Endothelial cell of umbilical vein (primary cell): ENCODE measurements around the gene NDUFAF8. TPM values are rescaled to one million over a fixed set of nuclear protein-coding genes. Genes with fewer than 3 reads are reported as not detected.

ENCODE experiments used
- BruUV-seq: library from RNA; stranded (reverse); fragments of 400-500 nt; replicated peaks from 2 replicates; lab custom pipeline; 2021; lab: Mats Ljungman, UMichigan
- CTCF ChIA-PET: fragments of 300-600, 350-600 bp; sonication (Branson Sonifier 250); formaldehyde crosslinking; loops from one replicate; lab custom pipeline; 2021; ENCODE audit warnings: antibody characterized with exemption, inconsistent platforms; lab: Charles Lee
- POLR2A ChIA-PET: fragments of 300-600, 350-600 bp; sonication (Branson Sonifier 250); formaldehyde crosslinking; loops from one replicate; lab custom pipeline; 2021; ENCODE audit warnings: antibody characterized with exemption, inconsistent platforms; lab: Charles Lee
- DNase-seq: peaks from one replicate; pipeline ENCODE4 v3.0.0-alpha.2; 2011; ENCODE audit warnings: low read depth, low spot score
- FAIRE-seq: peaks from 2 replicates; lab custom pipeline; 2011; peaks lifted over from hg19 to GRCh38; lab: Jason Lieb, UNC
- H2AFZ ChIP-seq: 2 replicates; pipeline ENCODE4 v1.6.0; 2012; ENCODE audit warnings: low read depth, low read length, control low read depth, inconsistent platforms
- H3K27ac ChIP-seq: 2 replicates; pipeline ENCODE4 v1.5.1; 2011; ENCODE audit warnings: low read depth, mild to moderate bottlenecking, control low read depth, low read length, moderate library complexity; ENCODE audit not compliant: insufficient read depth
- H3K27me3 ChIP-seq, 2 experiments: 2 replicates each; pipeline versions ENCODE4 v1.6.0 to v1.6.1; 2011; ENCODE audit warnings: low read length in 2 of 2, mixed read lengths in 1 of 2; ENCODE audit not compliant: control insufficient read depth in 2 of 2, insufficient read depth in 2 of 2
- H3K36me3 ChIP-seq, 2 experiments: 2 replicates in 1 of 2; 3 replicates in 1 of 2; pipeline ENCODE4 v1.5.1; 2011; ENCODE audit warnings: low read length in 2 of 2, mild to moderate bottlenecking in 1 of 2, moderate library complexity in 1 of 2; ENCODE audit not compliant: control insufficient read depth in 2 of 2, insufficient read depth in 2 of 2; ENCODE audit errors: extremely low read depth in 1 of 2
- H3K4me1 ChIP-seq: 3 replicates; pipeline ENCODE4 v1.5.1; 2011; ENCODE audit warnings: mild to moderate bottlenecking, low read length; ENCODE audit not compliant: control insufficient read depth, insufficient read depth; ENCODE audit errors: extremely low read depth
- H3K4me2 ChIP-seq: 2 replicates; pipeline ENCODE4 v1.6.1; 2011; ENCODE audit warnings: low read length, control low read depth, mixed read lengths; ENCODE audit not compliant: insufficient read depth
- H3K4me3 ChIP-seq, 3 experiments: fragments of 200-600 bp in 1 of 3; sonication (generic), shearing (Covaris generic) in 1 of 3; replicated peaks in 1 of 3; 2 replicates each; pipeline ENCODE4 v1.5.1; 2011 to 2016; ENCODE audit warnings: control low read depth in 3 of 3, low read length in 3 of 3, mild to moderate bottlenecking in 2 of 3, inconsistent platforms in 1 of 3, low read depth in 1 of 3, moderate library complexity in 1 of 3; ENCODE audit not compliant: insufficient read depth in 1 of 3
- H3K79me2 ChIP-seq: 2 replicates; pipeline ENCODE4 v1.6.0; 2012; ENCODE audit warnings: low read length, inconsistent platforms; ENCODE audit not compliant: control insufficient read depth, insufficient read depth
- H3K9ac ChIP-seq: replicated peaks from 2 replicates; pipeline ENCODE3; 2011; ENCODE audit warnings: low read length, control low read depth; ENCODE audit not compliant: insufficient read depth; ENCODE audit errors: extremely low read depth
- H3K9me1 ChIP-seq: replicated peaks from 3 replicates; pipeline ENCODE4 v1.6.0; 2011; ENCODE audit warnings: mild to moderate bottlenecking, low read length; ENCODE audit not compliant: control insufficient read depth, insufficient read depth; ENCODE audit errors: extremely low read depth
- H3K9me3 ChIP-seq: replicated peaks from 2 replicates; pipeline ENCODE4 v1.5.1; 2012; ENCODE audit warnings: low read length, inconsistent platforms; ENCODE audit not compliant: control insufficient read depth, insufficient read depth
- H4K20me1 ChIP-seq: replicated peaks from 2 replicates; pipeline ENCODE3; 2011; ENCODE audit warnings: mild to moderate bottlenecking, low read length; ENCODE audit not compliant: control insufficient read depth, insufficient read depth; ENCODE audit errors: extremely low read depth
- FOS ChIP-seq: IDR thresholded peaks from 2 replicates; pipeline ENCODE4 v1.6.1; 2011; ENCODE audit warnings: mild to moderate bottlenecking, low read length, moderate library complexity, borderline replicate concordance; ENCODE audit not compliant: insufficient read depth
- GATA2 ChIP-seq: IDR thresholded peaks from 2 replicates; pipeline ENCODE4 v1.7.0; 2011; ENCODE audit warnings: low read depth, mild to moderate bottlenecking, moderate library complexity, mixed read lengths, low read length; ENCODE audit not compliant: insufficient read length, insufficient read depth
- POLR2A ChIP-seq: IDR thresholded peaks from 2 replicates; pipeline ENCODE4 v1.6.1; 2012; ENCODE audit warnings: low read depth, mild to moderate bottlenecking, control low read depth, low read length
- dilution Hi-C: fragments of 300-500 bp; cut with MboI; formaldehyde crosslinking; loops from one replicate; pipeline ENCODE4 v1.15.0; 2019; ENCODE audit warnings: low sequenced_read_pairs; ENCODE audit not compliant: extremely low pct_ligation_motif_present
- intact Hi-C: fragments of 100-400 bp; cut with micrococcal nuclease; formaldehyde crosslinking; loops from one replicate; pipeline ENCODE4 v1.10.0; 2022
- polyA plus RNA-seq, 4 experiments: library from polyadenylated mRNA; depleted of rRNA in 3 of 4; stranded (reverse) in 3 of 4; unstranded in 1 of 4; fragments of >200 nt; gene quantifications; 2 replicates each; pipeline versions ENCODE4 v1.2.1 to v1.2.3, GENCODE V29; 2011 to 2012; ENCODE audit warnings: missing spikeins in 1 of 4
- total RNA-seq: library from RNA; stranded (reverse); gene quantifications from 2 replicates; pipeline ENCODE4 v1.2.3, GENCODE V29; 2021
- TF ChIP-seq, protein P1 (sequence below): IDR thresholded peaks from 2 replicates; pipeline ENCODE4 v1.6.1; 2011; ENCODE audit not compliant: insufficient read depth, insufficient read length
- TF ChIP-seq, protein P2 (sequence below), 2 donors: IDR thresholded peaks; 1 replicate in 1 of 2; 2 replicates in 1 of 2; pipeline ENCODE4 v1.5.1; 2011; ENCODE audit warnings: low read length in 2 of 2, mild to moderate bottlenecking in 2 of 2, moderate library complexity in 2 of 2, control low read depth in 1 of 2, inconsistent platforms in 1 of 2, low read depth in 1 of 2; ENCODE audit not compliant: insufficient read depth in 1 of 2; ENCODE audit errors: extremely low read depth in 1 of 2

Gene NDUFAF8
- total and polyA plus RNA-seq, 2 donors (not counting 3 experiments of a cell fraction or from before 2014, with no cell fraction given) = 61.5 to 83.9 TPM

DNA sequence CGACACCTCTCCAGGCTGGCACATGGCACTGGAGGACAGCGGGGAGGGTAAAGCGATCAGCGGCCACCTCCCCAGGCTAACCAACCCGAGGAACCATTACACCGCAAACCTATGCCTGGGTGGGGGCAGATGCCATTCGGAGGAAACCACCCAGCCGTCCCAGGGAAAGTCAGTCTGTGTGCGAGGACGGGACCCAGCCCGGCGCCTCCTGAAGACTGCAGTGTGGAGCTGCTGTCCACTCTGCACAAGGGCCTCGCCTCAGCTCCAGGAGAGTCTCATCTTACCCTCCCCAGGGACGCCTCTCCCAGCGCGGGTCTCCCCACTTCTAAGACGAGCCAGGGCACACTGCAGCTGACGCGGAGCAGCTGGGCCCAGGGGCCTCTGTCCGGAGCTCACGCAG is 48.0 kb downstream of the NDUFAF8 start:
- Histone ChIP-seq H2AFZ (no peak overlapping the region), H4K20me1 (no peaks in the 10 kb centered on the region), H3K9ac (no peak overlapping the region), H3K27ac (no peak overlapping the region), H3K27me3 (no peaks in the 10 kb centered on the region), H3K79me2 (peaks cover 51% of the 10 kb centered on the region), H3K4me2 (no peak overlapping the region), H3K9me1 (no peaks in the 10 kb centered on the region), H3K4me3 (no peak overlapping the region), H3K9me3 (no peaks in the 10 kb centered on the region), H3K36me3 (peaks cover 3 to 9% of the 10 kb centered on the region in 2 experiments), H3K4me1 (peaks cover 27% of the 10 kb centered on the region)
- ChIA-PET POLR2A (no interaction called here), CTCF (interaction anchor here (0.9 kb wide), 1 partner anchor 197 kb away, joined by 3 read pairs; no protein-coding TSS in a partner anchor)
- BruUV-seq = no TSS peak
- DNase-seq = no peak
- TF ChIP-seq GATA2 (no peak), POLR2A (no peak), FOS (no peak)
- TF ChIP-seq, protein P1, sequence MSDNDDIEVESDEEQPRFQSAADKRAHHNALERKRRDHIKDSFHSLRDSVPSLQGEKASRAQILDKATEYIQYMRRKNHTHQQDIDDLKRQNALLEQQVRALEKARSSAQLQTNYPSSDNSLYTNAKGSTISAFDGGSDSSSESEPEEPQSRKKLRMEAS = no peak
- TF ChIP-seq, protein P2, sequence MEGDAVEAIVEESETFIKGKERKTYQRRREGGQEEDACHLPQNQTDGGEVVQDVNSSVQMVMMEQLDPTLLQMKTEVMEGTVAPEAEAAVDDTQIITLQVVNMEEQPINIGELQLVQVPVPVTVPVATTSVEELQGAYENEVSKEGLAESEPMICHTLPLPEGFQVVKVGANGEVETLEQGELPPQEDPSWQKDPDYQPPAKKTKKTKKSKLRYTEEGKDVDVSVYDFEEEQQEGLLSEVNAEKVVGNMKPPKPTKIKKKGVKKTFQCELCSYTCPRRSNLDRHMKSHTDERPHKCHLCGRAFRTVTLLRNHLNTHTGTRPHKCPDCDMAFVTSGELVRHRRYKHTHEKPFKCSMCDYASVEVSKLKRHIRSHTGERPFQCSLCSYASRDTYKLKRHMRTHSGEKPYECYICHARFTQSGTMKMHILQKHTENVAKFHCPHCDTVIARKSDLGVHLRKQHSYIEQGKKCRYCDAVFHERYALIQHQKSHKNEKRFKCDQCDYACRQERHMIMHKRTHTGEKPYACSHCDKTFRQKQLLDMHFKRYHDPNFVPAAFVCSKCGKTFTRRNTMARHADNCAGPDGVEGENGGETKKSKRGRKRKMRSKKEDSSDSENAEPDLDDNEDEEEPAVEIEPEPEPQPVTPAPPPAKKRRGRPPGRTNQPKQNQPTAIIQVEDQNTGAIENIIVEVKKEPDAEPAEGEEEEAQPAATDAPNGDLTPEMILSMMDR (IDR thresholded peaks at IDR 0.05; ENCODE audit: extremely low read depth in 1 of 2, insufficient read depth in 1 of 2, low read depth in 1 of 2, low read length in 2 of 2) = no peak
- dilution Hi-C loops = no loop called here
- FAIRE-seq = no peak
- intact Hi-C loops = no loop called here
